Body of pancreas (tissue), 4 donors: ENCODE data around the gene APLP1. TPM values are rescaled to one million over a fixed set of nuclear protein-coding genes. Genes with fewer than 3 reads are reported as not detected.

ENCODE experiments used
- ATAC-seq: fragments of 150-250 bp; one replicate; pipeline ENCODE4 v1.9.1; 2016
- DNase-seq, 4 donors: peaks; one replicate each; pipeline ENCODE4 v3.0.0-alpha.2; 2019
- H3K27ac ChIP-seq, 4 donors: fragments of 200-600 bp; sonication (generic); 1 replicate in 3 of 4; 2 replicates in 1 of 4; pipeline versions ENCODE4 v1.5.1 to v1.6.1; 2016 to 2019; ENCODE audit warnings: mild to moderate bottlenecking in 1 of 4, mixed read lengths in 1 of 4, moderate library complexity in 1 of 4
- H3K27me3 ChIP-seq, 2 donors: fragments of 200-600 bp; sonication (generic); one replicate each; pipeline ENCODE4 v1.6.0; 2016; ENCODE audit warnings: mild to moderate bottlenecking in 1 of 2
- H3K36me3 ChIP-seq, 2 donors: fragments of 200-600 bp; sonication (generic); replicated peaks in 1 of 2; 2 replicates each; pipeline ENCODE4 v1.5.1; 2016; ENCODE audit warnings: low read depth in 2 of 2; ENCODE audit not compliant: insufficient read depth in 1 of 2
- H3K4me1 ChIP-seq: fragments of 200-600 bp; sonication (generic); one replicate; pipeline ENCODE4 v1.6.0; 2016
- H3K4me3 ChIP-seq, 2 donors: fragments of 200-600 bp; sonication (generic); 1 replicate in 1 of 2; 2 replicates in 1 of 2; pipeline ENCODE4 v1.5.1; 2016 to 2019
- H3K9me3 ChIP-seq, 3 donors: fragments of 200-600 bp; sonication (generic); 1 replicate in 2 of 3; 2 replicates in 1 of 3; pipeline ENCODE4 v1.5.1; 2016
- CTCF ChIP-seq, 7 experiments: fragments of 450-650 bp in 4 of 7; fragments of 200-600 bp in 3 of 7; sonication (generic) in 3 of 7; IDR thresholded peaks; one replicate each; pipeline ENCODE4 v1.5.1; 2016 to 2019; ENCODE audit warnings: antibody characterized with exemption in 7 of 7
- POLR2A ChIP-seq, 3 donors: fragments of 450-650 bp; IDR thresholded peaks; one replicate each; pipeline ENCODE4 v1.6.1; 2016; ENCODE audit warnings: antibody characterized with exemption in 3 of 3, mild to moderate bottlenecking in 2 of 3
- WGBS, 2 donors: methylation state at CpG; one replicate each; pipeline ENCODE4 v1.1.5; 2017; 5-methylcytosine and 5-hydroxymethylcytosine counted together
- intact Hi-C: fragments of 100-400 bp; cut with DNase I; formaldehyde crosslinking; loops from one replicate; pipeline ENCODE4 v1.15.1; 2023
- total RNA-seq, 2 donors: library from RNA; depleted of rRNA; stranded (reverse); fragments of >200 nt; gene quantifications; one replicate each; pipeline ENCODE4 v1.1.0, GENCODE V29; 2016

The APLP1 gene
- total RNA-seq, 2 donors from 2014 or later = 40.9 to 47.0 TPM

DNA sequence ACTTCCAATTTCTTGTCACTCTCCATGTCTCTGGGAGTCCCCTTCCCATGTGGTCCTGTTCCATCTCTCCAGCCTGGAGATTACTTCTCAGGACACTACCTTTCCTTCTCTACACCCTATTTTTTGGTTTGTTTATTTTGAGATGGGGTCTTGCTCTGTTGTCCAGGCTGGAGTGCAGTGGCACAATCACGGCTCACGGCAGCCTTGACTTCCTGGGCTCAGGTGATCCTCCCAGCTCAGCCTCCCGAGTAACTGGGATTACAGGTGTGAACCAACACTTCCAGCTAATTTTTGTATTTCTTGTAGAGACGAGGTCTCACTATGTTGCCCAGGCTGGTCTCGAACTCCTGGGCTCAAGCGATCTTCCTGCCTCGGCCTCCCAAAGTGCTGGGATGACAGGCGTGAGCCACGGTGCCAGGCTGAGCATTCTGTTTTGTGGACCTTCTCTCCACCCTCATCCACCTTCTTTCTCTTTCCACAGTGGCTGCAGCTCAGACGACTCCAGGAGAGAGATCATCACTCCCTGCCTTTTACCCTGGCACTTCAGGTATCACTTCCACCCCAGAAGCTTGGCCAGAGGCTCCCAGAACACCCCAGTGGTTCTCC, 34.6 kb downstream of the APLP1 start:
- Histone ChIP-seq H3K4me3 (no peak overlapping the region), H3K36me3 (no peaks in the 10 kb centered on the region), H3K27me3 (no peaks in the 10 kb centered on the region), H3K4me1 (peaks cover 22% of the 10 kb centered on the region), H3K27ac (peak overlapping the region in 2 of 4 donors; percentile 21 to 92), H3K9me3 (no peaks in the 10 kb centered on the region)
- TF ChIP-seq POLR2A (IDR thresholded peaks at IDR 0.05) = no peak
- no peak for TF ChIP-seq CTCF (IDR thresholded peaks at IDR 0.05)
- ATAC-seq = no peak
- WGBS, 2 donors = 56 to 62% methylated on average over 10 of the region's 10 CpGs
- intact Hi-C loops = no loop called here
- no peak for DNase-seq

GRCh38 chr19:35903550-35904179, 35.3 kb downstream of the APLP1 start:
- peaks cover 15% of the 10 kb centered on the region for H3K4me1 ChIP-seq
- 5 to 7% methylated on average over 16 to 20 of the region's 24 CpGs for WGBS, 2 donors
- TF ChIP-seq POLR2A (IDR thresholded peaks at IDR 0.05) (peak in 2 of 3 donors; percentile 32 to 60), CTCF (IDR thresholded peaks at IDR 0.05) (no peak)
- intact Hi-C loops = no loop called here
- no peaks in the 10 kb centered on the region for H3K36me3 ChIP-seq
- no peak for ATAC-seq
- peak; percentile 41 to 88 (median 62) for DNase-seq
- no peak overlapping the region for H3K4me3 ChIP-seq
- H3K27ac ChIP-seq = peak overlapping the region in 2 of 4 donors; percentile 21 to 92
- H3K27me3 ChIP-seq = no peaks in the 10 kb centered on the region
- no peaks in the 10 kb centered on the region for H3K9me3 ChIP-seq

DNA sequence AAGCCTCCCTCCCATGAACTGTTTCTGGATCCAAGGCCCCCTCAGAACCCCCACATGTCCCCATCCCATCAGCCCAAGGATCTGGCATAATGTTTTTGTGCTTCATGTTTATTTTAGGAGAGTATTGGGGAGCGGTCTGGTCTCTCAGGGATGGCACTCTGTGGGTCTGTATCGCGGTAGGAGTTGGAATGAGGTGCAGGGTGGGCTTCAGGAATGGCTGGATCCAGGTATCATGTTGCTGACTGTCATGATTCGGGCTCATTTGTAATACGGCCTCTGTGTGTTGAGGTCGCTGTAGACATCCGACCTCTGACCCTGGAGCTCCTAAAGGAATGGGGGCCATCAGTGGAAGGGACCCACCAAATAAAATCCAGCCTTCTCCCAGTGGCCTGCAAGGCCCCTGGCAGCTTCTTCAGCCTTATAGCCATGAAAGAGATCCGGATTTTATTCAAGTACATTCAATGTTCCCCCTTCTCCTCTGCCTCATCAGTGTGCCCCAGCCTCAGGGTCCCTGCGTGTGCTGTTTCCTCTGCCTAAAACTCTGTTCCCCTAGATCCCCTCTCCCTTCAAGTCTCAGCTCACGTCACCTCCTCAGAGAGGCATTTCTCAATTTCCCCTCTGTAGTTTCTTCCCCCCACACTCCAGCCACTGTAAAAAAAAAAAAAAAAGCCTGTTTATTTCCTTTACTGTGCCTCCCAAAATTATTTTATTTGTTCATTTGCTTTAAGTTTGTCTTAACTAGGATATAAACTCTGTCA, 36.1 kb downstream of the APLP1 start:
- no peak for TF ChIP-seq CTCF (IDR thresholded peaks at IDR 0.05)
- peak in 1 of 3 donors; percentile 24 for TF ChIP-seq POLR2A (IDR thresholded peaks at IDR 0.05)
- no peak for ATAC-seq
- H3K27ac ChIP-seq = peak overlapping the region in 2 of 4 donors; percentile 21 to 92
- H3K36me3 ChIP-seq = no peaks in the 10 kb centered on the region
- H3K4me3 ChIP-seq = no peak overlapping the region
- WGBS, 2 donors = 77 to 79% methylated on average over 4 to 10 of the region's 10 CpGs
- H3K27me3 ChIP-seq = no peaks in the 10 kb centered on the region
- peaks cover 14% of the 10 kb centered on the region for H3K4me1 ChIP-seq
- H3K9me3 ChIP-seq = no peaks in the 10 kb centered on the region
- DNase-seq = peak in 1 of 4 donors; percentile 41
- intact Hi-C loops = no loop called here

- peaks cover 14% of the 10 kb centered on the region for H3K4me1 ChIP-seq
- ATAC-seq = no peak
- peak overlapping the region in 1 of 4 donors; percentile 92 for H3K27ac ChIP-seq
- no peak for DNase-seq
- TF ChIP-seq CTCF (IDR thresholded peaks at IDR 0.05) = no peak
- no peak for TF ChIP-seq POLR2A (IDR thresholded peaks at IDR 0.05)
- 78 to 85% methylated on average over 6 of the region's 6 CpGs for WGBS, 2 donors
- intact Hi-C loops = no loop called here
- H3K36me3 ChIP-seq = no peaks in the 10 kb centered on the region
- H3K27me3 ChIP-seq = no peaks in the 10 kb centered on the region
- no peak overlapping the region for H3K4me3 ChIP-seq
- no peaks in the 10 kb centered on the region for H3K9me3 ChIP-seq
Measured at GRCh38 chr19:35905178-35905727, 36.9 kb downstream of the APLP1 start.
